ENCODE results near the gene GGTLC1. TPM values are rescaled to one million over a fixed set of nuclear protein-coding genes. Genes with fewer than 3 reads are reported as not detected.
A peak's percentile ranks its signal among the peaks of the same experiment; 100 is the strongest.

The GGTLC1 gene
- total RNA-seq, 4 donors from 2014 or later, result not detected

DNA sequence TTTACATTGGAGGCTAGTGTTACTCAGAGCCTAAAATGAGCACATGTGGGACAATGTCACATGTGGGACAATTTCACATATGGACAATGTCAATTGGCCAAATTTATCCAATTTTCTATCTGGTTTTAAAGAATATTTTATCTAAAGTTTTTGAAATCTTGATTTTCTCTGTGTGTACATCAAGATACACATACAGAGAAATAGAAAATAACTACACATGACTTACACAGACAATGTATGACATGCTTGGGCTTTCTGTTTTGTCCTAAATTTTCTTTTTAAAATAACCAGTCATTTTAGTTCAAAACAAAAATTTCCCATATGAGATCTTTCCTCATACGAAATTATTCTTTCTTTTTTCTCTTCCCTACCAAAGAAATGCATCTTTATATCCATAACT is 24.6 kb downstream of the GGTLC1 start:
- peaks cover 0 to 7% (median 0%) of the 10 kb centered on the region in 4 donors for H3K4me1 ChIP-seq
- H3K27ac ChIP-seq (replicated peaks in 1 of 4), result no peak overlapping the region
- H3K36me3 ChIP-seq, result no peaks in the 10 kb centered on the region
- H3K4me3 ChIP-seq, result no peak overlapping the region
- WGBS, result 48% methylated on average over 1 of the region's 1 CpG
- intact Hi-C loops (cut with DNase I), result no loop called here
- H3K9me3 ChIP-seq, result no peaks in the 10 kb centered on the region
- H3K27me3 ChIP-seq, result no peaks in the 10 kb centered on the region
- no peak for DNase-seq (ENCODE audit: extremely low spot score)
- TF ChIP-seq CTCF (IDR thresholded peaks at IDR 0.05) (no peak), POLR2AphosphoS5 (IDR thresholded peaks at IDR 0.05) (no peak)

- Histone ChIP-seq H3K27ac (replicated peaks in 1 of 4) (no peak overlapping the region), H3K9me3 (no peaks in the 10 kb centered on the region), H3K27me3 (no peaks in the 10 kb centered on the region), H3K4me1 (peaks cover 0 to 7% (median 0%) of the 10 kb centered on the region in 4 donors), H3K36me3 (no peaks in the 10 kb centered on the region), H3K4me3 (no peak overlapping the region)
- intact Hi-C loops (cut with DNase I), result no loop called here
- no peak for DNase-seq (ENCODE audit: extremely low spot score)
- TF ChIP-seq POLR2AphosphoS5 (IDR thresholded peaks at IDR 0.05), result no peak
- TF ChIP-seq CTCF (IDR thresholded peaks at IDR 0.05), result no peak
- TF ChIP-seq EP300 (IDR thresholded peaks at IDR 0.05), result no peak
- no peak for TF ChIP-seq POLR2A (IDR thresholded peaks at IDR 0.05; ENCODE audit: low read depth)
These were observed 26.3 kb downstream of the GGTLC1 start for GRCh38 chr20:23962272-23962671.

DNA sequence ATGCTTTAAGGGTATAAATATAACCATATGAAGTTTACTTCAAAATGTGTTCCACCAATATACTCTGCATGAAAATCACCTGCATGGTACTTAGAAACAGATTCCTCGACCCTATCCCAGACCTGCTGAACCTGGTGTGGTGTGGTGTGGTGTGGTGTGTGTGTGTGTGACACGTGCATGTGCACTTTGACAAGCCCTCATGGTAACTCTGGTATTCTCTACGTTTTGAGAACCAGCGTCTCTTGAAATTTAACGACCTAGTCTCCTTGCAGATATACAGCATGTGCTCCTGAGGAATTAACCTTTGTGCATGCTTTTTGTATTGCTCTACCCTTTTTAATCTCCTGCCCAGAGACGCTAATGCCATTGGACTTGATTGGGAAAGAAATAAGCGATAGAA is 29.5 kb downstream of the GGTLC1 start:
- Histone ChIP-seq H3K4me1 (no peaks in the 10 kb centered on the region), H3K4me3 (no peak overlapping the region), H3K36me3 (no peaks in the 10 kb centered on the region), H3K9me3 (no peaks in the 10 kb centered on the region), H3K27ac (replicated peaks in 1 of 4) (no peak overlapping the region), H3K27me3 (peaks cover 0 to 5% (median 0%) of the 10 kb centered on the region in 4 donors)
- DNase-seq (ENCODE audit: extremely low spot score), result peak; percentile 57
- no peak for TF ChIP-seq POLR2AphosphoS5 (IDR thresholded peaks at IDR 0.05)
- no peak for TF ChIP-seq POLR2A (IDR thresholded peaks at IDR 0.05; ENCODE audit: low read depth)
- no peak for TF ChIP-seq CTCF (IDR thresholded peaks at IDR 0.05)
- TF ChIP-seq EP300 (IDR thresholded peaks at IDR 0.05), result no peak
- 73% methylated on average over 7 of the region's 7 CpGs for WGBS
- intact Hi-C loops (cut with DNase I), result no loop called here

GRCh38 chr20:23955896-23956295 is 32.7 kb downstream of the GGTLC1 start:
- H3K9me3 ChIP-seq, result no peaks in the 10 kb centered on the region
- H3K4me1 ChIP-seq, result no peaks in the 10 kb centered on the region
- no peak overlapping the region for H3K27ac ChIP-seq (replicated peaks in 1 of 4)
- peak; percentile 50 for DNase-seq (ENCODE audit: extremely low spot score)
- WGBS, result 52% methylated on average over 3 of the region's 3 CpGs
- H3K36me3 ChIP-seq, result no peaks in the 10 kb centered on the region
- peaks cover 0 to 12% (median 0%) of the 10 kb centered on the region in 4 donors for H3K27me3 ChIP-seq
- TF ChIP-seq POLR2AphosphoS5 (IDR thresholded peaks at IDR 0.05) (no peak), EP300 (IDR thresholded peaks at IDR 0.05) (no peak), POLR2A (IDR thresholded peaks at IDR 0.05; ENCODE audit: low read depth) (no peak), CTCF (IDR thresholded peaks at IDR 0.05) (no peak)
- intact Hi-C loops (cut with DNase I), result loop anchor here (2.0 kb wide), 1 partner anchor 19 kb away; no protein-coding TSS in a partner anchor
- no peak overlapping the region for H3K4me3 ChIP-seq

- no peaks in the 10 kb centered on the region for H3K4me1 ChIP-seq
- H3K9me3 ChIP-seq, result no peaks in the 10 kb centered on the region
- peaks cover 0 to 12% (median 0%) of the 10 kb centered on the region in 4 donors for H3K27me3 ChIP-seq
- WGBS, result 74% methylated on average over 13 of the region's 13 CpGs
- DNase-seq (ENCODE audit: extremely low spot score), result peak; percentile 80
- intact Hi-C loops (cut with DNase I), result no loop called here
- H3K36me3 ChIP-seq, result no peaks in the 10 kb centered on the region
- TF ChIP-seq CTCF (IDR thresholded peaks at IDR 0.05) (no peak), EP300 (IDR thresholded peaks at IDR 0.05) (no peak), POLR2AphosphoS5 (IDR thresholded peaks at IDR 0.05) (no peak), POLR2A (IDR thresholded peaks at IDR 0.05; ENCODE audit: low read depth) (no peak)
- no peak overlapping the region for H3K4me3 ChIP-seq
- H3K27ac ChIP-seq (replicated peaks in 1 of 4), result no peak overlapping the region
These were observed 34.4 kb downstream of the GGTLC1 start for GRCh38 chr20:23954008-23954745.
